HepG2 (cell line): ENCODE results near the gene IQCK. TPM values are rescaled to one million over a fixed set of nuclear protein-coding genes. Genes with fewer than 3 reads are reported as not detected.

Experiments used
- GMEB2 ChIP-seq: IDR thresholded peaks from 2 replicates; pipeline ENCODE4 v1.6.1; 2016; ENCODE audit warnings: missing biosample characterization, missing genetic modification reagents, low read depth
- MAZ ChIP-seq, 2 experiments: sonication (generic) in 1 of 2; formaldehyde crosslinking in 1 of 2; IDR thresholded peaks; 2 replicates each; pipeline versions ENCODE4 v1.5.0 to v1.6.1; 2012 to 2020; ENCODE audit warnings: low read depth in 2 of 2, mild to moderate bottlenecking in 2 of 2, borderline replicate concordance in 1 of 2, improper control_type of control experiment in 1 of 2, low read length in 1 of 2, missing genetic modification reagents in 1 of 2, moderate library complexity in 1 of 2
- NCOA2 ChIP-seq: sonication (generic); formaldehyde crosslinking; IDR thresholded peaks from 2 replicates; pipeline ENCODE4 v1.8.0; 2022; ENCODE audit warnings: inconsistent platforms
- SMARCE1 ChIP-seq: fragments of 450-650 bp; IDR thresholded peaks from 2 replicates; pipeline ENCODE4 v1.6.1; 2017; ENCODE audit warnings: borderline replicate concordance
- SNAPC2 ChIP-seq: sonication (generic); formaldehyde crosslinking; IDR thresholded peaks from 2 replicates; pipeline ENCODE4 v1.8.1; 2022; ENCODE audit warnings: mild to moderate bottlenecking, missing genetic modification reagents
- SOX13 ChIP-seq, 3 experiments: fragments of 450-650 bp in 1 of 3; sonication (generic) in 1 of 3; formaldehyde crosslinking in 1 of 3; IDR thresholded peaks in 2 of 3; conservative IDR thresholded peaks in 1 of 3; 2 replicates each; pipeline versions ENCODE4 v1.5.0 to v1.6.1; 2016 to 2020; ENCODE audit warnings: antibody characterized with exemption in 1 of 3, mild to moderate bottlenecking in 1 of 3, missing compliant biosample characterization in 1 of 3, missing genetic modification reagents in 1 of 3, moderate library complexity in 1 of 3
- SRF ChIP-seq: IDR thresholded peaks from 2 replicates; pipeline ENCODE4 v1.6.1; 2011; ENCODE audit warnings: mild to moderate bottlenecking, low read depth, low read length, moderate library complexity
- TBL1XR1 ChIP-seq: fragments of 150-350 bp; IDR thresholded peaks from 2 replicates; pipeline ENCODE4 v1.6.1; 2014; ENCODE audit warnings: borderline replicate concordance, low read length; ENCODE audit not compliant: partially characterized antibody
- U2AF2 ChIP-seq: fragments of 200-400 bp; formaldehyde crosslinking; IDR thresholded peaks from 2 replicates; pipeline ENCODE4 v1.6.1; 2017; ENCODE audit warnings: low read depth, mild to moderate bottlenecking, low read length
- ZBTB39 ChIP-seq: sonication (generic); formaldehyde crosslinking; IDR thresholded peaks from 2 replicates; pipeline ENCODE4 v1.5.0; 2020; ENCODE audit warnings: missing genetic modification reagents
- ZFP36L1 ChIP-seq: sonication (generic); formaldehyde crosslinking; IDR thresholded peaks from 2 replicates; pipeline ENCODE4 v1.8.0; 2022; ENCODE audit warnings: mild to moderate bottlenecking, missing genetic modification reagents, moderate library complexity
- ZNF543 ChIP-seq: sonication (generic); formaldehyde crosslinking; IDR thresholded peaks from 2 replicates; pipeline ENCODE4 v1.4.0; 2020; ENCODE audit warnings: mild to moderate bottlenecking, missing genetic modification reagents
- ZNF607 ChIP-seq: sonication (generic); formaldehyde crosslinking; IDR thresholded peaks from 2 replicates; pipeline ENCODE4 v1.5.1; 2020; ENCODE audit warnings: missing genetic modification reagents, mild to moderate bottlenecking, borderline replicate concordance
- ZNF674 ChIP-seq: sonication (generic); formaldehyde crosslinking; IDR thresholded peaks from 2 replicates; pipeline ENCODE4 v1.5.0; 2020; ENCODE audit warnings: low read depth, mild to moderate bottlenecking, missing genetic modification reagents
- ZNF710 ChIP-seq: sonication (generic); formaldehyde crosslinking; IDR thresholded peaks from 2 replicates; pipeline ENCODE4 v1.5.0; 2020; ENCODE audit warnings: mild to moderate bottlenecking, missing genetic modification reagents, borderline replicate concordance
- polyA plus RNA-seq, 8 experiments: library from polyadenylated mRNA; depleted of rRNA in 3 of 8; stranded (reverse) in 7 of 8; unstranded in 1 of 8; fragments of >200 nt; fragmentation: Illumina TruSeq in 4 of 8; extraction: Trizol in 4 of 8; gene quantifications; 2 replicates each; pipeline versions ENCODE4 v1.2.1 to v1.2.3, GENCODE V29; 2011 to 2016; ENCODE audit warnings: low read depth in 4 of 8, missing spikeins in 1 of 8, mixed read lengths in 1 of 8; ENCODE audit not compliant: insufficient read depth in 1 of 8
- total RNA-seq, 5 experiments: library from RNA; depleted of rRNA; stranded (reverse); fragments of >200 nt; fragmentation: Illumina TruSeq; extraction: Trizol; gene quantifications; 2 replicates each; pipeline ENCODE4 v1.2.3, GENCODE V29; 2016; ENCODE audit warnings: low read depth in 1 of 5
- TF ChIP-seq, protein P1 (sequence below): IDR thresholded peaks from 2 replicates; pipeline ENCODE4 v1.4.0; 2020; ENCODE audit warnings: mild to moderate bottlenecking, missing genetic modification reagents

IQCK gene
- total and polyA plus RNA-seq, 2 of the 13 experiments (the other 11 are each of a cell fraction or from before 2014, with no cell fraction given) = 5.1 to 7.3 TPM

GRCh38 chr16:19757762-19758595 lies 39.9 kb downstream of the IQCK start (continued):
- TF ChIP-seq ZNF674 (CRISPR knock-in tag) (no peak), TBL1XR1 (no peak), U2AF2 (no peak), ZFP36L1 (CRISPR knock-in tag) (no peak), ZNF710 (CRISPR knock-in tag) (peak; percentile 99), ZBTB39 (CRISPR knock-in tag) (no peak), ZNF543 (no peak), SNAPC2 (CRISPR knock-in tag) (no peak; the same call in 1 of the 2 replicates), SRF (no peak), GMEB2 (CRISPR knock-in tag) (no peak), SOX13 (IDR thresholded peaks at IDR 0.05) (0 out of 2 replicates have a peak, but pooled peaks have one; percentile 43), SOX13 (CRISPR knock-in tag; conservative IDR thresholded peaks at IDR 0.05 in 1 of 2, IDR thresholded peaks at IDR 0.05 in 1 of 2) (peak in 1 of 2 experiments; percentile 67; a peak in 1 of 4 replicates), ZNF607 (CRISPR knock-in tag) (no peak), SMARCE1 (no peak), NCOA2 (CRISPR knock-in tag) (peak; percentile 68; the same call in 1 of the 2 replicates), MAZ (IDR thresholded peaks at IDR 0.05; ENCODE audit: borderline replicate concordance, low read depth, low read length) (no peak), MAZ (CRISPR knock-in tag; IDR thresholded peaks at IDR 0.05; ENCODE audit: low read depth) (no peak)
- TF ChIP-seq, protein P1, sequence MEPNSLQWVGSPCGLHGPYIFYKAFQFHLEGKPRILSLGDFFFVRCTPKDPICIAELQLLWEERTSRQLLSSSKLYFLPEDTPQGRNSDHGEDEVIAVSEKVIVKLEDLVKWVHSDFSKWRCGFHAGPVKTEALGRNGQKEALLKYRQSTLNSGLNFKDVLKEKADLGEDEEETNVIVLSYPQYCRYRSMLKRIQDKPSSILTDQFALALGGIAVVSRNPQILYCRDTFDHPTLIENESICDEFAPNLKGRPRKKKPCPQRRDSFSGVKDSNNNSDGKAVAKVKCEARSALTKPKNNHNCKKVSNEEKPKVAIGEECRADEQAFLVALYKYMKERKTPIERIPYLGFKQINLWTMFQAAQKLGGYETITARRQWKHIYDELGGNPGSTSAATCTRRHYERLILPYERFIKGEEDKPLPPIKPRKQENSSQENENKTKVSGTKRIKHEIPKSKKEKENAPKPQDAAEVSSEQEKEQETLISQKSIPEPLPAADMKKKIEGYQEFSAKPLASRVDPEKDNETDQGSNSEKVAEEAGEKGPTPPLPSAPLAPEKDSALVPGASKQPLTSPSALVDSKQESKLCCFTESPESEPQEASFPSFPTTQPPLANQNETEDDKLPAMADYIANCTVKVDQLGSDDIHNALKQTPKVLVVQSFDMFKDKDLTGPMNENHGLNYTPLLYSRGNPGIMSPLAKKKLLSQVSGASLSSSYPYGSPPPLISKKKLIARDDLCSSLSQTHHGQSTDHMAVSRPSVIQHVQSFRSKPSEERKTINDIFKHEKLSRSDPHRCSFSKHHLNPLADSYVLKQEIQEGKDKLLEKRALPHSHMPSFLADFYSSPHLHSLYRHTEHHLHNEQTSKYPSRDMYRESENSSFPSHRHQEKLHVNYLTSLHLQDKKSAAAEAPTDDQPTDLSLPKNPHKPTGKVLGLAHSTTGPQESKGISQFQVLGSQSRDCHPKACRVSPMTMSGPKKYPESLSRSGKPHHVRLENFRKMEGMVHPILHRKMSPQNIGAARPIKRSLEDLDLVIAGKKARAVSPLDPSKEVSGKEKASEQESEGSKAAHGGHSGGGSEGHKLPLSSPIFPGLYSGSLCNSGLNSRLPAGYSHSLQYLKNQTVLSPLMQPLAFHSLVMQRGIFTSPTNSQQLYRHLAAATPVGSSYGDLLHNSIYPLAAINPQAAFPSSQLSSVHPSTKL (CRISPR knock-in tag) = peak; percentile 78; the same call in 1 of the 2 replicates
